Lower leg skin (tissue), 4 donors: ENCODE data around the gene GNAZ. TPM values are rescaled to one million over a fixed set of nuclear protein-coding genes. Genes with fewer than 3 reads are reported as not detected.

Source experiments
- DNase-seq, 2 donors: peaks; one replicate each; pipeline ENCODE4 v3.0.0-alpha.2; 2019; ENCODE audit warnings: low spot score in 2 of 2
- H3K4me3 ChIP-seq: fragments of 200-600 bp; sonication (generic); 2 replicates; pipeline ENCODE4 v1.5.1; 2017; ENCODE audit warnings: mild to moderate bottlenecking, low read depth; ENCODE audit not compliant: poor library complexity, severe bottlenecking
- CTCF ChIP-seq, 3 donors: fragments of 450-650 bp; IDR thresholded peaks; one replicate each; pipeline ENCODE4 v1.5.1; 2016; ENCODE audit warnings: antibody characterized with exemption in 3 of 3, mild to moderate bottlenecking in 3 of 3, moderate library complexity in 2 of 3
- POLR2A ChIP-seq, 2 donors: fragments of 450-650 bp; IDR thresholded peaks; one replicate each; pipeline ENCODE4 v1.6.1; 2016 to 2017; ENCODE audit warnings: antibody characterized with exemption in 2 of 2, mild to moderate bottlenecking in 1 of 2, moderate library complexity in 1 of 2
- WGBS, 2 donors: methylation state at CpG; one replicate each; pipeline ENCODE4 v1.1.5; 2018; 5-methylcytosine and 5-hydroxymethylcytosine counted together
- intact Hi-C: fragments of 100-400 bp; cut with DNase I; formaldehyde crosslinking; loops from one replicate; pipeline ENCODE4 v1.15.0; 2023; ENCODE audit warnings: low total_unique reads
- total RNA-seq, 4 donors: library from RNA; depleted of rRNA; stranded (reverse); fragments of >200 nt; gene quantifications; one replicate each; pipeline ENCODE4 v1.1.0, GENCODE V29; 2016

Gene GNAZ
- total RNA-seq, 4 donors from 2014 or later, result 1.5 to 3.6 (median 2.0) TPM

- DNase-seq, result no peak
- intact Hi-C loops, result no loop called here
- WGBS, 2 donors, result 66% methylated on average over 11 of the region's 11 CpGs
- TF ChIP-seq CTCF (IDR thresholded peaks at IDR 0.05) (no peak), POLR2A (IDR thresholded peaks at IDR 0.05) (no peak)
- no peak overlapping the region for H3K4me3 ChIP-seq
These were observed 7.5 kb downstream of the GNAZ start for GRCh38 chr22:23077627-23078461.

- no peak for TF ChIP-seq CTCF (IDR thresholded peaks at IDR 0.05)
- no peak for TF ChIP-seq POLR2A (IDR thresholded peaks at IDR 0.05)
- intact Hi-C loops, result no loop called here
- H3K4me3 ChIP-seq, result no peak overlapping the region
- no peak for DNase-seq
- WGBS, 2 donors, result 67 to 71% methylated on average over 3 of the region's 3 CpGs
These were observed 8.1 kb downstream of the GNAZ start for GRCh38 chr22:23078462-23078787.

GRCh38 chr22:23079240-23079768, 9.0 kb downstream of the GNAZ start:
- H3K4me3 ChIP-seq, result no peak overlapping the region
- 92 to 93% methylated on average over 9 of the region's 9 CpGs for WGBS, 2 donors
- intact Hi-C loops, result no loop called here
- DNase-seq, result no peak
- TF ChIP-seq CTCF (IDR thresholded peaks at IDR 0.05) (peak in 1 of 3 donors; percentile 26), POLR2A (IDR thresholded peaks at IDR 0.05) (no peak)

DNA sequence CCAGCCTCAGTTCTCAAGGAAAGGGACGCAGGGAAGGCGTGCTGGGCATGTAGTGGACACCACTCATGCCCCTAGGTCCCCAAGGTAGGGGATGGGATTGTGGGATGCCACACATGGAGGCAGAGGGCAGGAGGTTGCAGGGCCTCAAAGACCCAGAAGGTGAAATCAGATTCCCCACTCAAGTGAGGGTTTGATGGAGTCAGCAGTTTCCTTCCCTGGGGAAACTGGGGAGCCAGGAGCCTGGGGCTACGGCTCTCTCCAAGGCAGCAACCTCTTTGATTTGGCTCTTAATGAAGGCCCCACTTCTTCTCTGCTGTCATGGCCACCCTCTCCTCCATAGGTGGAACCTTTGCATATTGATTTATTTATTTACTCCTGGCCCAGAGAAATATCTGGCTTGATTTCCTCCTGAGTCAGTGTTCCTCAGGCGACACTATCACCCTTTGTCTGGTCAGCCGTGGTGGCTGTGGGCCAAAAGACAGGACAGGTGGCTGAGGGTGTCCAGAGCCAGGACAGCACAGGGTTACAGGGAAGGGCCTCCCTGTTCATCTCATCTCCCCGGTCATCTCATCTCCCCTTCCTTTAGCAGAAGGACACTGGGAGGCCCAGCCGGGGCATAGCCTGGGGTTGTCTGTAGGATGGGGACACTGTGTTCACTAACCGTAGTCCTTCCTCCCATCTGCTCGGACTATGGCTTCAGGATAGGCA, 9.6 kb downstream of the GNAZ start:
- DNase-seq, result no peak
- 84 to 90% methylated on average over 9 of the region's 9 CpGs for WGBS, 2 donors
- TF ChIP-seq CTCF (IDR thresholded peaks at IDR 0.05), result no peak
- TF ChIP-seq POLR2A (IDR thresholded peaks at IDR 0.05), result no peak
- intact Hi-C loops, result loop anchor here (10.0 kb wide), 1 partner anchor 55 kb away; no protein-coding TSS in a partner anchor
- H3K4me3 ChIP-seq, result no peak overlapping the region

GRCh38 chr22:23080613-23081290, 10.4 kb downstream of the GNAZ start:
- TF ChIP-seq POLR2A (IDR thresholded peaks at IDR 0.05) (no peak), CTCF (IDR thresholded peaks at IDR 0.05) (no peak)
- no peak overlapping the region for H3K4me3 ChIP-seq
- no peak for DNase-seq
- intact Hi-C loops, result loop anchor here (10.0 kb wide), 1 partner anchor 54 kb away; no protein-coding TSS in a partner anchor
- 82 to 85% methylated on average over 11 of the region's 11 CpGs for WGBS, 2 donors
